Forelimb muscle (tissue), 1 donor: ENCODE results near the gene TAF4. TPM values are rescaled to one million over a fixed set of nuclear protein-coding genes. Genes with fewer than 3 reads are reported as not detected.
A peak's percentile ranks its signal among the peaks of the same experiment; 100 is the strongest.
"Not testable (repeated sequence)": the region's sequence is repeated elsewhere in the genome, so short reads cannot be mapped to it uniquely, and the experiment has no call there.

Source experiments
- DNase-seq: peaks from one replicate; pipeline ENCODE4 v3.0.0-alpha.2; 2013; ENCODE audit warnings: low read depth
- polyA plus RNA-seq: library from polyadenylated mRNA; unstranded; fragments of 120-200 nt; gene quantifications from one replicate; pipeline ENCODE4 v1.2.1, GENCODE V29; 2013; ENCODE audit not compliant: insufficient read length

TAF4 gene
- polyA plus RNA-seq: 13.5 TPM

- DNase-seq: peak; percentile 56
These were observed at the start of gene TAF4 for GRCh38 chr20:62065674-62066338. TSS of gene TAF4 (minus strand) at chr20:62065881. CDS start at chr20:62065810, 71 bp downstream.

GRCh38 chr20:62114894-62115293 lies 49.2 kb upstream of the TAF4 start:
- DNase-seq: no peak

GRCh38 chr20:62112368-62112767 lies 46.7 kb upstream of the TAF4 start:
- no peak for DNase-seq

GRCh38 chr20:62111148-62111547 lies 45.5 kb upstream of the TAF4 start:
- no peak for DNase-seq

GRCh38 chr20:62105592-62105991 lies 39.9 kb upstream of the TAF4 start:
- DNase-seq: no peak

GRCh38 chr20:62104791-62105345 lies 39.2 kb upstream of the TAF4 start:
- DNase-seq: peak; percentile 26

GRCh38 chr20:62104234-62104789 lies 38.6 kb upstream of the TAF4 start:
- DNase-seq: no peak

GRCh38 chr20:62103508-62104233 lies 38.0 kb upstream of the TAF4 start:
- no peak for DNase-seq

- DNase-seq: no peak
These were observed 35.4 kb upstream of the TAF4 start for GRCh38 chr20:62101078-62101477.

GRCh38 chr20:62097881-62098407 lies 32.3 kb upstream of the TAF4 start:
- DNase-seq: no peak

- no peak for DNase-seq
These were observed 31.0 kb upstream of the TAF4 start for GRCh38 chr20:62096421-62097380.

GRCh38 chr20:62089393-62089792 lies 23.7 kb upstream of the TAF4 start:
- DNase-seq: no peak

- no peak for DNase-seq
These were observed 22.8 kb upstream of the TAF4 start for GRCh38 chr20:62088258-62089127.

- DNase-seq: no peak
These were observed 22.0 kb upstream of the TAF4 start for GRCh38 chr20:62087632-62088031.

- no peak for DNase-seq
These were observed 21.5 kb upstream of the TAF4 start for GRCh38 chr20:62087227-62087626.

- DNase-seq: no peak
These were observed 19.5 kb upstream of the TAF4 start for GRCh38 chr20:62085206-62085605.

- DNase-seq: not testable (repeated sequence)
These were observed 18.5 kb upstream of the TAF4 start for GRCh38 chr20:62084224-62084623.

- DNase-seq: no peak
These were observed 17.6 kb upstream of the TAF4 start for GRCh38 chr20:62083312-62083711.

GRCh38 chr20:62080249-62080990 lies 14.7 kb upstream of the TAF4 start:
- no peak for DNase-seq

GRCh38 chr20:62079166-62079565 lies 13.5 kb upstream of the TAF4 start:
- DNase-seq: no peak
